ENCODE data around the gene ARPC3.

DNA sequence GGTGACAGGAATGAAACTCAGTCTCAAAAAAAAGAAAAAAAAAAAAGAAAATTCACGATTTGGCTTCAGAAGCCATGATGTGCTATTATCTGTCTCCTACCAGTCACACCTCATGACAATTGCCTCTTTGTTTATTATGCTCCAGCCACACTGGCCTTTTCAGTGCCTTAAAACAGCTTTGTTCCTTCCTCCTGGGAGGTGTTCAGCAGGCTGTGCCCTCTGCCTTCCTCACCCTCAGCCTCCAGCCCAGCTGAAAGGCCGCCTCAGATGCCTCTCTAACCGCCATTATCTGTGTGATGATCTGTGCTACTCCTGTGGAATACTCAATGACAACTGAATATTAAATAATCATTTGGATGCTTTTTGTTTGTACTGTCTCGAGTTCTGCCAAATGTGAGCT, 8.6 kb upstream of the ARPC3 start:
- TF ChIP-seq, protein P1, sequence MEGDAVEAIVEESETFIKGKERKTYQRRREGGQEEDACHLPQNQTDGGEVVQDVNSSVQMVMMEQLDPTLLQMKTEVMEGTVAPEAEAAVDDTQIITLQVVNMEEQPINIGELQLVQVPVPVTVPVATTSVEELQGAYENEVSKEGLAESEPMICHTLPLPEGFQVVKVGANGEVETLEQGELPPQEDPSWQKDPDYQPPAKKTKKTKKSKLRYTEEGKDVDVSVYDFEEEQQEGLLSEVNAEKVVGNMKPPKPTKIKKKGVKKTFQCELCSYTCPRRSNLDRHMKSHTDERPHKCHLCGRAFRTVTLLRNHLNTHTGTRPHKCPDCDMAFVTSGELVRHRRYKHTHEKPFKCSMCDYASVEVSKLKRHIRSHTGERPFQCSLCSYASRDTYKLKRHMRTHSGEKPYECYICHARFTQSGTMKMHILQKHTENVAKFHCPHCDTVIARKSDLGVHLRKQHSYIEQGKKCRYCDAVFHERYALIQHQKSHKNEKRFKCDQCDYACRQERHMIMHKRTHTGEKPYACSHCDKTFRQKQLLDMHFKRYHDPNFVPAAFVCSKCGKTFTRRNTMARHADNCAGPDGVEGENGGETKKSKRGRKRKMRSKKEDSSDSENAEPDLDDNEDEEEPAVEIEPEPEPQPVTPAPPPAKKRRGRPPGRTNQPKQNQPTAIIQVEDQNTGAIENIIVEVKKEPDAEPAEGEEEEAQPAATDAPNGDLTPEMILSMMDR (IDR thresholded peaks at IDR 0.05): no peak
- no peak for TF ChIP-seq POLR2AphosphoS5 (IDR thresholded peaks at IDR 0.05)
- TF ChIP-seq POLR2A (IDR thresholded peaks at IDR 0.05): no peak
